ENCODE data around the gene ANKRD22.

DNA sequence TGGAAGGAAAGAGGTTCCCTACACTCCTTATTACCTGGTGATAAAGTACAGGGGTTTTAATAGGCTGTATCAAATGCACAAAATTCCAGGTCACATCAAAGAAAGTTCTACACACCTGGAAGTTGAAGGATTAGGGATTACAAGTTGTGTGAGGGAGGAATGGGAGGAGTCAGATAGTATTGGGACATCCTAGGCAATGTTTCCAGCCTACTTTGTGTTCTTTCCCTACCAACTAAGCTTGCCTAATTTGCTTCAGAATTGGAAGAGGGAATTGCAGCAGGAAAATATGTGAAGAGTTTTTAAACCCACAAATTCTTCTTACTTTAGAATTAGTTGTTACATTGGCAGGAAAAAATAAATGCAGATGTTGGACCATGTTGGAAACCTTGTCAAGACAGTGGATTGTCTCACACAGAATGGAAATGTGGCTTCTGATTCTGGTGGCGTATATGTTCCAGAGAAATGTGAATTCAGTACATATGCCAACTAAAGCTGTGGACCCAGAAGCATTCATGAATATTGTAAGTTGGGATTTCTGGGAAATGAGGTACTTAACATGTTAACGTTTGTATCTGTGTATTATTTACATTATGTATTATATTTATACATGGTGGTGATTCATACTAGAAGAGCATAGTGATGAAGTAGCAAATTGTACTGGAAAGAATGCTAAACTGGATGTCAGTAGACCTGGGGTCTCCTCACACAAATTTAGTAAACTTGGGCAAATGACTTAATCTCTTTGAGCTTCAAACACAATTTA lies 48.9 kb downstream of the ANKRD22 start, which contains the start of gene LIPM:
- TF ChIP-seq EZH2 (IDR thresholded peaks at IDR 0.05; ENCODE audit: borderline replicate concordance, control insufficient read depth, low read depth, low read length) (no peak), NFYB (IDR thresholded peaks at IDR 0.05; ENCODE audit: insufficient read depth, low read depth, low read length) (no peak), TAF1 (IDR thresholded peaks at IDR 0.05; ENCODE audit: borderline replicate concordance, low read depth, low read length) (no peak)
- TF ChIP-seq, protein P1, sequence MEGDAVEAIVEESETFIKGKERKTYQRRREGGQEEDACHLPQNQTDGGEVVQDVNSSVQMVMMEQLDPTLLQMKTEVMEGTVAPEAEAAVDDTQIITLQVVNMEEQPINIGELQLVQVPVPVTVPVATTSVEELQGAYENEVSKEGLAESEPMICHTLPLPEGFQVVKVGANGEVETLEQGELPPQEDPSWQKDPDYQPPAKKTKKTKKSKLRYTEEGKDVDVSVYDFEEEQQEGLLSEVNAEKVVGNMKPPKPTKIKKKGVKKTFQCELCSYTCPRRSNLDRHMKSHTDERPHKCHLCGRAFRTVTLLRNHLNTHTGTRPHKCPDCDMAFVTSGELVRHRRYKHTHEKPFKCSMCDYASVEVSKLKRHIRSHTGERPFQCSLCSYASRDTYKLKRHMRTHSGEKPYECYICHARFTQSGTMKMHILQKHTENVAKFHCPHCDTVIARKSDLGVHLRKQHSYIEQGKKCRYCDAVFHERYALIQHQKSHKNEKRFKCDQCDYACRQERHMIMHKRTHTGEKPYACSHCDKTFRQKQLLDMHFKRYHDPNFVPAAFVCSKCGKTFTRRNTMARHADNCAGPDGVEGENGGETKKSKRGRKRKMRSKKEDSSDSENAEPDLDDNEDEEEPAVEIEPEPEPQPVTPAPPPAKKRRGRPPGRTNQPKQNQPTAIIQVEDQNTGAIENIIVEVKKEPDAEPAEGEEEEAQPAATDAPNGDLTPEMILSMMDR (IDR thresholded peaks at IDR 0.05 in 2 of 3, conservative IDR thresholded peaks at IDR 0.05 in 1 of 3; ENCODE audit: control insufficient read depth in 2 of 3, extremely low read depth in 1 of 3, insufficient read depth in 1 of 3, low read depth in 3 of 3, low read length in 3 of 3) = no peak

All from GM12878 (cell line).